ENCODE results near the gene RECQL. TPM values are rescaled to one million over a fixed set of nuclear protein-coding genes. Genes with fewer than 3 reads are reported as not detected.
"Not testable (repeated sequence)": the region's sequence is repeated elsewhere in the genome, so short reads cannot be mapped to it uniquely, and the experiment has no call there.

RECQL gene
- total RNA-seq, 2 experiments from 2014 or later = 82.1 to 86.8 TPM

DNA sequence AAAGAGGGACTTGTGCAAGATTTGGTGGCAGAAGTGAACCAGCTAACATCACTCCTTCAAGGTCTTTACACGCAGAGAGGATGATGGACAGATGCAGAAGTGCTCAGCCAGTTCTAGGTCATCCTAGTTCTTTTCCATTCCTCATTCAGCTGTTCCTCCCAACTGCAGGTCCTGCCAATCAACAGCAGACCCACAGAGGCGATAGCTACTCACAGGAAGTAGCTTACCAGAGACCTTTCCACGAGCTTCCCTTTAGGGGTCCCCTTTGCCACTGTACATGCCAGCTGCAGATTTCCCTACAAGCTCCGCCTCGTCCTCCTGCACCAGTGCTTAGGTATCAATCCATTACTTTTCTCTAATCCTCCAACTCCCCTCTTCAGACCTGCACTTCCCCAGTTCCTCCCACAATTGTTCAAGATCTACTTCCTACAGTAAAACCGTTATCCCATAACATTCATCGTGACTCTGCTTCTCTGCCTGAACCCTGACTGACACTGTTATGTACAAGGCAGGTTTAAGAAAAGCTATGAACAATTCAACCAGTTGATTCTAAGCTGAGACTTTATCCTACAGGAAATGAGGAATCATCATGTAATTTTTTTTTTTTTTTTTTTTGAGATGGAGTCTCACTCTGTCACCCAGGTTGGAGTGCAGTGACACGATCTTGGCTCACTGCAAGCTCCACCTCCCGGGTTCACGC, 22.5 kb downstream of the RECQL start:
- POLR2A ChIA-PET = no interaction called here
- Mint-ChIP-seq H3K36me3 (peaks cover 14% of the 10 kb centered on the region), H3K27ac (no peak overlapping the region), H3K4me3 (no peak overlapping the region), H3K9me3 (no peaks in the 10 kb centered on the region), H3K27me3 (no peaks in the 10 kb centered on the region), H3K4me1 (no peaks in the 10 kb centered on the region)
- ATAC-seq (ENCODE audit: low read depth) (no peak), DNase-seq (no peak)

DNA sequence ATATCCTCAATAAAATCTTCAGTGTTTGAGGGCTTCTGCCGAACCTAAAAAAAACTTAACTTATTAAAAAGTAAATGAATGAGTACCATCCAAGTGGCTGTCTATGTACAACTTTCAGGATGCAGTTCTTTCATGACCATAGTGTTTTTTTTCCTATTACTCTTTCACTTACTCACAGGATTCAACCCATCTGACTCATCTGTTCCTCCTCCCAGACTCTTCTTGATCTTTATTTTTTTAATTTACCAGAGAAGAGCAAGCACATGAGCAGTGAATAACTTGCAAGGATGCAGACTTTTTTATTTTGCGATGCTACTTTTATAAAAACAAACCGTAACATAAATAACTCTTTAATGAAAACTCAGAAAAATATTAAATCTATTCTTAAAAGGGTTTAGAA, 24.5 kb downstream of the RECQL start:
- ATAC-seq (ENCODE audit: low read depth) (no peak), DNase-seq (no peak)
- POLR2A ChIA-PET = no interaction called here
- no peak overlapping the region for H3K27ac Mint-ChIP-seq
- no peak overlapping the region for H3K4me3 Mint-ChIP-seq
- peaks cover 26% of the 10 kb centered on the region for H3K36me3 Mint-ChIP-seq
- no peaks in the 10 kb centered on the region for H3K9me3 Mint-ChIP-seq
- H3K4me1 Mint-ChIP-seq = no peaks in the 10 kb centered on the region
- H3K27me3 Mint-ChIP-seq = no peaks in the 10 kb centered on the region

DNA sequence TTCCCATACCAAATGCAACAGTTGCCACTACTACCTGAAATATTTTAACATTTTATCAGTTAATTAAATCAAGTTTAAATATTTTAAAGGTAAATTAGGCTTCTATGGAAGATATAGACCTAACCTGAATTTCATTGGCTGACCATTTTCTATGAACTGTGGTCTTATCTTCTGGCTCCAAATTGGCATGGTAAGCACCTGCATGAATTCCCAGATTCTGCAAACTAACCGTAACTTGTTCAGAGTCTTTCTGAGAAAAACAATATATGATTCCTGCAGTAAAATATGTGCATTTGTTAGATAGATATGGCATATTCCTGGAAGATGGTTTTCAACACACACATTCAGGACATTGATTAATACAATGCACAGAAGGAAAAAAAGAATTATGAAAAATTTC, 25.9 kb downstream of the RECQL start:
- no peaks in the 10 kb centered on the region for H3K27me3 Mint-ChIP-seq
- H3K36me3 Mint-ChIP-seq = peaks cover 30% of the 10 kb centered on the region
- H3K4me1 Mint-ChIP-seq = no peaks in the 10 kb centered on the region
- H3K27ac Mint-ChIP-seq = no peak overlapping the region
- H3K9me3 Mint-ChIP-seq = no peaks in the 10 kb centered on the region
- DNase-seq (no peak), ATAC-seq (ENCODE audit: low read depth) (no peak)
- POLR2A ChIA-PET = no interaction called here
- H3K4me3 Mint-ChIP-seq = no peak overlapping the region

DNA sequence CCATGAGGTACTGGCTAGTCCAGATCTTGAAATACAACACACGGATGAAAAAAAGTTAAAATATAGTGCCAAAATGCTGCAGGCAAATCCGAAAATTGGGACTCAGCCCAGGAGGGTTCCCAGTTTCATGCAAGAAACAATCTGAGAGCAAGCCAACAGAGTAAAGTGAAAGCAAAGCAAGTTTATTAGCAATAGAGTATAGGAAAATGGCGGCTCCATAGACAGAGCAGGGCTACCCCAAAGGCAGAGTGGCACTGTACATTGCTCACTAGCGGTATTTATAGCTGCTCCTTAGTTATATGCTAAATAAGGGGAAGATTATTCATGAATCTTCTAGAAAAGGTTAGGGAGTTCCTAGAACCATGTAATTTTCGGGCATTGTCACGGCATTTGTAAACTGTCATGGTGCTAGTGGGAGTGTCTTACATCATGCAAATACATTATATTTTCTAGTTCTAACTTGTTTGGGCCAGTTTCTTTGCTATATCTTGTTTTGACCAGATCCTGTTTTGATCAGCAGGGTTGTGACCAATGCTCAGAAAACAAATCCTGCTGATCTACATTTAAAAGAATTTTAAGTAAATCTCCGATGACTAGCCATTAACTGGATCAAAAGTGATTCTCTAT, 29.1 kb downstream of the RECQL start:
- Mint-ChIP-seq H3K9me3 (no peaks in the 10 kb centered on the region), H3K27ac (no peak overlapping the region), H3K27me3 (no peaks in the 10 kb centered on the region), H3K4me1 (no peaks in the 10 kb centered on the region), H3K4me3 (no peak overlapping the region), H3K36me3 (peaks cover 43% of the 10 kb centered on the region)
- POLR2A ChIA-PET = no interaction called here
- ATAC-seq (ENCODE audit: low read depth) (no peak), DNase-seq (no peak)

DNA sequence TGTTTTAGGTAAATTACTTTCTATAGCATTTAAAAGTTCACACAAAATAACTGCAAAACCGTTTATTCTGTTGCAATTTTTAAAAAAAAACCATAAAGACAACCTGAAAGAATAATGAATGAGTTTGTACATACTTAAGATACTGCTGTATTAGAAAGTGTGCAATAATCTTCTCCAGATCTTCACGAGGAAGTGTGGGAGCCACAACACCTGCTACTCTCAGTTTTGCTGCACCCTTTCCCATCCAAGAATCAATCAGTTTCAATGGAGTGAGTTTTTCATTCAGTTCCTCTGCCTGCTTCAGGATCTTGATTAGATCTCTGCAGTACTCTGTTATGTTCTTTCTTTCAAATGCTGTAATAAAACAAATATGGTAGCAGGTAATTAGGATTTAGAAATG, 30.1 kb downstream of the RECQL start:
- H3K4me3 Mint-ChIP-seq = no peak overlapping the region
- ATAC-seq (ENCODE audit: low read depth) = no peak
- no peaks in the 10 kb centered on the region for H3K9me3 Mint-ChIP-seq
- no peak for DNase-seq
- no peak overlapping the region for H3K27ac Mint-ChIP-seq
- POLR2A ChIA-PET = no interaction called here
- no peaks in the 10 kb centered on the region for H3K27me3 Mint-ChIP-seq
- peaks cover 45% of the 10 kb centered on the region for H3K36me3 Mint-ChIP-seq
- H3K4me1 Mint-ChIP-seq = no peaks in the 10 kb centered on the region

DNA sequence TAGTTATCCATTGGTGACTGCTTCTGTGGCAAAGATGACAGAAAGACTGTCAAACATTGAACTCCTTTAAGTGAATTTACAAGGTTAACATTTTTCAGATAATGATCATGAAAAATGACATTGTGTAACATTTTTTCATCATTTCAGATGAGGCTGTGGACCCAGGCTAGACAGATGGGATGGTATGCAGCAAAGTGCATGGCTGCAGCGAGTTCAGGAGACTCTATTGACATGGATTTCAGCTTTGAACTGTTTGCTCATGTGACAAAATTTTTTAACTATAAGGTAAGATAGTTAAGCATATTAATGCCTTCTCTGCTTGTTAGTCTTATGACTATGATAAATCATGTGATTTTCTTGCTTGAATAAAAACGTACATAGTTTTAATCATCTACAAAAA, 34.1 kb downstream of the RECQL start:
- ATAC-seq (ENCODE audit: low read depth); H3K9me3 Mint-ChIP-seq; POLR2A ChIA-PET; H3K4me3 Mint-ChIP-seq; H3K27ac Mint-ChIP-seq; H3K4me1 Mint-ChIP-seq; DNase-seq; H3K27me3 Mint-ChIP-seq: not testable (repeated sequence)
- H3K36me3 Mint-ChIP-seq = peaks cover 40% of the 10 kb centered on the region

DNA sequence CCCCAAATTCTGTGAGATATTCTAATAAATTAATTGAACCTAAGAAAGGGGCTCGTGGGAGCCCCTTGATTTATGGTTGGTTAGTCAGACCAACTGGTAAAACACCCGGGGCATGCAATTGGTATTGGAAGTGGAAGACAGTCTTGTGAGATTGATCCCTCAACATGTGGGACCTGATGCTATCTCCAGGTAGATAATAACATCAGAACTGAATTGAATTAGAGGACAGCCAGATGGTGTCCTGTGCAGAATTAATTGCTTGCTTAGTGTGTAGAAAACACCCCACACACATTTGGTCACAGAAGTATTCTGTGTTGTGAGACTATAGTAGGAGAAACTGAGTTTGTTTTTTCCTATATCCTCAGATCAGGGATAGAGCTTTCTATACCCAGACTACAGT, 42.0 kb downstream of the RECQL start:
- H3K36me3 Mint-ChIP-seq = peaks cover 43% of the 10 kb centered on the region

DNA sequence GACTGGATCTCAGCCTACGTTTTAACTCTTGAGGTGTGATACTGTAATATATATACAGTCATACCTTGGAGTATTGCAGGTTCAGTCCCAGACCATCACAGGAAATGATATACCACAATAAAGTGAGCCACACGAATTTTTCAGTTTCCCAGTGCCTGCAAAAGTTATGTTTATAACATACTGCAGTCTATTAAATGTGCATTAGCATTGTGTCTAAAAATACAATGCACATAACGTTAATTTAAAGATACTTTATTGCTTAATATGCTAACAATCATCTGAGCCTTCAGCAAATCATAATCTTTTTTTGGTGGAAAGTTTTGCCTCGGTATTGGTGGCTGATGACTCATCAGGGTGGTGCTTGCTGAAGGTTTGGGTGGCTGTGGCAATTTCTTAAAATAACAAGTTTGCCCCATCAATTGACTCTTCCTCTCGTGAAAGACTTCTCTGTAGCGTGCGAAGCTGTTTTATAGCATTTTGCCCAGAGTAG, 45.1 kb downstream of the RECQL start:
- POLR2A ChIA-PET = no interaction called here
- peak; percentile 93 for ATAC-seq (ENCODE audit: low read depth)

More for the DNA sequence above, 42.0 kb downstream of the RECQL start:
- peaks cover 29% of the 10 kb centered on the region for H3K4me1 Mint-ChIP-seq
- no peaks in the 10 kb centered on the region for H3K9me3 Mint-ChIP-seq
- no peaks in the 10 kb centered on the region for H3K27me3 Mint-ChIP-seq
- no peak overlapping the region for H3K4me3 Mint-ChIP-seq
- POLR2A ChIA-PET = no interaction called here
- no peak for DNase-seq
- no peak overlapping the region for H3K27ac Mint-ChIP-seq
- no peak for ATAC-seq (ENCODE audit: low read depth)

DNA sequence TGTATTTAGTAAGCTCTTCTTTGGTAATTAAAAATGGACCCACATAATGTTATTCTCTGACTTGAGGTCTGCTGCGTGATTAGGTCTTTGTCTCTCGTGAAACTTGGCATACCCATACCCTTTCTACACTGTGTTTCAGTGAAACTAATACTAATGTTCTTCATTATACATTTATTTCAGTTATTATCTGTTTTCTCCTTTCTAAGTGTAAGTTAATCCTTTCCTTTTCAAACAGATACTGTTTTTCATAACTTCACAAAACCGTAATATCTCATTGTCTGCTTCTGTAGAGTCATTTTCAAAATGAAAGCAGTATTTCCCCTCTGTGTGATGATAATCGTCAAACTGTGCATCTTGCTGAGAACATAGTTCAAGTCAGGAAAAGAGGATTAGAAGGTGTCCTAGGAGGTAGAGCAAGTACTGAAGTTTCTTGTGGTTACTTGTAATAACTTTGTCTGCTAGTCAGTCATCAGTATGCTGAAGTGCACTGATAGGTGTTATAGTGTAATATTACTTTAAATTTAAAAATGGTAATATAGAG, 48.1 kb downstream of the RECQL start:
- POLR2A ChIA-PET = no interaction called here
- peaks cover 38% of the 10 kb centered on the region for H3K4me1 Mint-ChIP-seq

More for the DNA sequence above, 45.1 kb downstream of the RECQL start:
- Mint-ChIP-seq H3K4me3 (peak overlapping the region; percentile 61), H3K4me1 (peaks cover 40% of the 10 kb centered on the region), H3K9me3 (no peaks in the 10 kb centered on the region), H3K27me3 (no peaks in the 10 kb centered on the region), H3K27ac (peak overlapping the region; percentile 95), H3K36me3 (peaks cover 47% of the 10 kb centered on the region)
- DNase-seq = no peak

DNA sequence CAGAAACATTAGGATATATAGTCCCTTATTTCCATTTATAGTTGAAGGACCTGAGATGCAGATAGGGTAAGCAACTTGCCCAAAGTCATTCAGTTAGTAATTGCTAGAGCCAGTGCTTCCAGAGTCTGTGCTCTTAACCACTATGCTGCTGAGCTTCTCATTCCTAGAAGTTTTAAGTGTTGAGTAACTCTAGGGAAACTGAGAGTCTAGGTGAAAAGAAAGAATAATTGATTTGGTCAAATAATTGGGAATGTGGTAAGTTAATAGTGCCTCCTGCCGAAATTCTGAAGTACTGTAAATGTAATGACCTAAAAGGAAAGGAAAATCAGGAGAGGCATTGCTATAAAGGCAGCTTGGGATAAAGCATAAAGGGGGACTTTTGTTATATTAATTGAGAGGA, 49.9 kb downstream of the RECQL start:
- POLR2A ChIA-PET = interaction anchor here (0.9 kb wide), 1 partner anchor 14 kb away, joined by 3 read pairs; no protein-coding TSS in a partner anchor
- no peak overlapping the region for H3K27ac Mint-ChIP-seq
- ATAC-seq (ENCODE audit: low read depth) = no peak

More for the DNA sequence above, 48.1 kb downstream of the RECQL start:
- ATAC-seq (ENCODE audit: low read depth) = no peak
- Mint-ChIP-seq H3K4me3 (peak overlapping the region; percentile 50), H3K27ac (peak overlapping the region; percentile 69), H3K36me3 (peaks cover 43% of the 10 kb centered on the region), H3K9me3 (no peaks in the 10 kb centered on the region), H3K27me3 (no peaks in the 10 kb centered on the region)
- no peak for DNase-seq

DNA sequence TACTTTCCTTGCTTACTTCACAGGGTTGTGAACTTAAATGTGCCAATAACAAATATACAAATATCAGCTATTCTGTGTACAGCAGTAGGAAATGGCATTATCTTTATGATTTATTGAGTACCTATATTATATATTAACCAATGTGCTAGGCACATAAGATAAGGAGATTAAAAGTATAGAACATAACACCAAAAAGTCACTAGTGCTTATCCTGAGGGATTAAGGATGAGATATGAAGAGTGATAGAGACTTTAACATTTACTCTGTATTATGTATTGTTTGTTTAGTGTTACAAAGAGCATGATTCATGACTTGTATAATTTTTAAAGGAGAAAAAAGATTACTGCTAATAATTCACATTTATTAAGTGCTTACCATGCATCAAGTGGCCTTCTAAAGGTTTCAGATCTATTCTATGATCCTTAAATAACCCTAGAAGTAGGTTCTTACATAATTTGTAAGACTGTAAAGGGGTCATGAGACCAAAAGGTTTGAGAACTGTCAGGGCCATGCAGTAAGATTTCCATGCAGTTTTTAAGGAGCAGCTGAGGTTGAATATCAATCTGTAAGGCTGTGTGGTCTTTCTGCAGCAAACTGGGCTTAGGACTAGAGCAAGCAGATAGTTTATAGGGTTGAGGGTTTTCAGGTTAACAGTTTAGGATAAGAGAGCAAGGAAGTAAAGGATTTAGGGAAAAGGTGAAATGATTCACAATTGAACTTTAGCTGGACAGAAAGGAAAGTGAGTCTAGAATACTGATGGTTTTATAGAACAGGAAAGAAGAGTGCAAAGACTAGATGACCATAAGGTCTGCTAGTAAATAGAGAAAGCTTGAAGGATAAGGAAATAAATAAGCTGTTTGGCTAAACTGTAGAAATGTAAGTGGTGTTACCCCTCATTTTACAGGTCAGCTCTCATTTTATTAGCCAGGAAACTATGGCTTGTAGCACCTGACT, 57.0 kb downstream of the RECQL start:
- no peak for DNase-seq
- POLR2A ChIA-PET = interaction anchor here (2.3 kb wide), 1 partner anchor 213 kb away, joined by 6 read pairs; the partner anchor contains the start of gene LDHB
- peaks cover 14% of the 10 kb centered on the region for H3K4me1 Mint-ChIP-seq
- H3K27me3 Mint-ChIP-seq = no peaks in the 10 kb centered on the region
- H3K4me3 Mint-ChIP-seq = no peak overlapping the region
- H3K36me3 Mint-ChIP-seq = peaks cover 34% of the 10 kb centered on the region
- no peaks in the 10 kb centered on the region for H3K9me3 Mint-ChIP-seq
- ATAC-seq (ENCODE audit: low read depth) = no peak
- peak overlapping the region; percentile 22 for H3K27ac Mint-ChIP-seq

More for the DNA sequence above, 49.9 kb downstream of the RECQL start:
- peaks cover 20% of the 10 kb centered on the region for H3K4me1 Mint-ChIP-seq
- H3K4me3 Mint-ChIP-seq = no peak overlapping the region
- no peak for DNase-seq
- no peaks in the 10 kb centered on the region for H3K9me3 Mint-ChIP-seq
- H3K36me3 Mint-ChIP-seq = peaks cover 33% of the 10 kb centered on the region
- H3K27me3 Mint-ChIP-seq = no peaks in the 10 kb centered on the region

DNA sequence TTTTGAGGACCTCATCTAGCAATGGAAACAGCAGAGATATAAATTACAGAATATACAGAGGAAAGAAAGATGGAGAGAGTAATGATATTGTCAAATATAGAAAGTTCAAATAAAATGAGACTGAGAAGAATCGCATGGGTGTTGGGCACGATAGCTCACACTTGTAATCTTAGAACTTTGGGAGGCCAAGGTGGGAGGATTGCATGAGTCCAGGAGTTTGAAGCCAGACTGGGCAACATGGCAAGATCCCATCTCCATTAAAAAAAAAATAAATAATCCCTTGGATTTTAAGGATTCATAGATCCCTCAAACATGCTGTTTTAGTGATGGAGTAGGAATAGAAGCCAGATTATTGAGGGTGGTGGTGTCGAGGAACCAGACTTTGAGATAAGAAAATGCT, 62.1 kb downstream of the RECQL start:
- Mint-ChIP-seq H3K4me3 (peak overlapping the region; percentile 93), H3K27ac (peak overlapping the region; percentile 92), H3K4me1 (peaks cover 25% of the 10 kb centered on the region), H3K27me3 (no peaks in the 10 kb centered on the region), H3K9me3 (no peaks in the 10 kb centered on the region), H3K36me3 (peaks cover 16% of the 10 kb centered on the region)
- no peak for DNase-seq
- no peak for ATAC-seq (ENCODE audit: low read depth)
- POLR2A ChIA-PET = interaction anchor here (4.2 kb wide), 1 partner anchor 61 kb away, joined by 20 read pairs; the partner anchor contains the start of genes GOLT1B and RECQL

DNA sequence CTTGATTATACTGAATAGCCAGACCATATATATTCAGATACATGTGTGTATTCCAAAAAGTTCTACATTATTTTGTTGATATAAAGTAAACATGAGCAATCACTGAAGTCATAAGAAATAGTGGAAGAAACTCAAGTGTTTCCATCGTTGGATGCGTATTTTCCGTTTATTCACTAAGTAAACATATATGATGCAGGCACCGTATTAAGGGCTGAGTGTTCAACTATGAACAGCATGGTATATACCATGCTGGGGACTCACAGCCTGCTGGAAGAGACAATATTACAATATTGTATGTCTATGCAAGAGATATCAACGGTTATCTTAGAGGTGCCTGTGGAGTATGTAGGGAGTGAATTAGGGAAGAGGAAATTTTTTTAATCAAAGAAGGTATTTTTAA, 62.8 kb downstream of the RECQL start:
- H3K4me1 Mint-ChIP-seq = peaks cover 23% of the 10 kb centered on the region
- no peaks in the 10 kb centered on the region for H3K9me3 Mint-ChIP-seq
- DNase-seq (no peak), ATAC-seq (ENCODE audit: low read depth) (no peak)
- no peaks in the 10 kb centered on the region for H3K27me3 Mint-ChIP-seq
- H3K36me3 Mint-ChIP-seq = peaks cover 16% of the 10 kb centered on the region
- H3K27ac Mint-ChIP-seq = peak overlapping the region; percentile 92
- POLR2A ChIA-PET = interaction anchor here (0.9 to 4.2 kb wide), 4 partner anchors 42 to 219 kb away, joined by 3 to 20 read pairs (median 12); partner anchors contain the start of genes GOLT1B, LDHB and RECQL
- peak overlapping the region; percentile 93 for H3K4me3 Mint-ChIP-seq
